ENCODE measurements around the gene MANSC4.

MANSC4 gene

DNA sequence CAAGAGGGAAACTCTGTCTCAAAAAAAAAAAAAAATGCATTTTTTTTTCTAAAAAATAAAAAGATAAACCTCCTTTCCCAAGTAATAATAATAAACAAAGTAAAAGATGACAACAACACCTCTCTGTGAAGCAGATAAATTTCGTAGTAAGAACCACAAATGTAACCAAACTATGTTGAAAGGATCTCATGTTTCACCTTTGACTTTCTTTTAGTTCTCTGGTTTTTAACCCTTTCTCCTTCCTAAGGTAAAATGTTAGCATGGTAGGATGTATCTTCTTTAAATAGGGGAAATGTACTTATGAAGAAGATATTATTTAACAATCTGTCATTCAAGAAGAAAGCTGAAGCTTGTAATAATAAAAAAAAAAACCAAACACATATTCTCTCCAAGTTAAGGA, 1.8 kb downstream of the MANSC4 start:
- no peak overlapping the region for H3K4me3 ChIP-seq (ENCODE audit: low read depth, low read length)
- TF ChIP-seq, protein P1, sequence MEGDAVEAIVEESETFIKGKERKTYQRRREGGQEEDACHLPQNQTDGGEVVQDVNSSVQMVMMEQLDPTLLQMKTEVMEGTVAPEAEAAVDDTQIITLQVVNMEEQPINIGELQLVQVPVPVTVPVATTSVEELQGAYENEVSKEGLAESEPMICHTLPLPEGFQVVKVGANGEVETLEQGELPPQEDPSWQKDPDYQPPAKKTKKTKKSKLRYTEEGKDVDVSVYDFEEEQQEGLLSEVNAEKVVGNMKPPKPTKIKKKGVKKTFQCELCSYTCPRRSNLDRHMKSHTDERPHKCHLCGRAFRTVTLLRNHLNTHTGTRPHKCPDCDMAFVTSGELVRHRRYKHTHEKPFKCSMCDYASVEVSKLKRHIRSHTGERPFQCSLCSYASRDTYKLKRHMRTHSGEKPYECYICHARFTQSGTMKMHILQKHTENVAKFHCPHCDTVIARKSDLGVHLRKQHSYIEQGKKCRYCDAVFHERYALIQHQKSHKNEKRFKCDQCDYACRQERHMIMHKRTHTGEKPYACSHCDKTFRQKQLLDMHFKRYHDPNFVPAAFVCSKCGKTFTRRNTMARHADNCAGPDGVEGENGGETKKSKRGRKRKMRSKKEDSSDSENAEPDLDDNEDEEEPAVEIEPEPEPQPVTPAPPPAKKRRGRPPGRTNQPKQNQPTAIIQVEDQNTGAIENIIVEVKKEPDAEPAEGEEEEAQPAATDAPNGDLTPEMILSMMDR (IDR thresholded peaks at IDR 0.05; ENCODE audit: borderline replicate concordance, insufficient read depth, low read depth, low read length): no peak

GRCh38 chr12:27777141-27777540, 2.9 kb downstream of the MANSC4 start:
- TF ChIP-seq, protein P1 (IDR thresholded peaks at IDR 0.05; ENCODE audit: borderline replicate concordance, insufficient read depth, low read depth, low read length): no peak
- H3K4me3 ChIP-seq (ENCODE audit: low read depth, low read length): no peak overlapping the region

DNA sequence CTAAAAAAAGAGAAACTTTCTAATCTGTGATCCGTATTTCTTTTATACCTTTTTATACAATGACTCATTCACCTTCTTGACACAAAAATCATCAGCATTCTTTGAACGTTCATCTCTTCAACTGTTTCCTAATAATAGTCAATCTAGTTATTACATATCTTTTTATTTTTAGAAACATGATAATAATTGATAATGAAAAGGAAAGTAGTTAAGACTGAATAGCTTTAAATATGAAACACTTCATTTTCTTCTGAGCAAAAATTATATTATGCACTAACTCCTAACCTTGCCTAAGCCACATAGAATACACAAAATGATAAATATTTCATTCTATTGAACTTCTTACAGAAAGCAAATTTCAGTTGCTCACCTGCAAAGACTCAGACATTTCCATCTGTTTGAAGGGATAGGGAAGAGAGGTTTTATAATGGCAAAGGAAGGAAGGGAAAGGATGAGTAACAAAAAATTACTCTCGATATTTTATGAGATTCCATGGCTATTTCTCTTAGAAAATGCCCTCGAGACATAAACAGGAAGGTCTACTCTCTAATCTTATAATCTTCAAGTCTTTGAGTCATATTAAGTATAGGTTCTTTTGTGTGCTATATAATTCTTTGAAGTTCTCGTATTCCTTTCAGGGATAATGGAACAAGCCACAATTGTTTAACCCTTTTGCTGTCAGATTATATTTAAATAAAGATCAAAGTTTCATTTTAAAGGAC, 7.5 kb downstream of the MANSC4 start:
- no peak overlapping the region for H3K4me3 ChIP-seq (ENCODE audit: low read depth, low read length)
- TF ChIP-seq, protein P1 (IDR thresholded peaks at IDR 0.05; ENCODE audit: borderline replicate concordance, insufficient read depth, low read depth, low read length): no peak

DNA sequence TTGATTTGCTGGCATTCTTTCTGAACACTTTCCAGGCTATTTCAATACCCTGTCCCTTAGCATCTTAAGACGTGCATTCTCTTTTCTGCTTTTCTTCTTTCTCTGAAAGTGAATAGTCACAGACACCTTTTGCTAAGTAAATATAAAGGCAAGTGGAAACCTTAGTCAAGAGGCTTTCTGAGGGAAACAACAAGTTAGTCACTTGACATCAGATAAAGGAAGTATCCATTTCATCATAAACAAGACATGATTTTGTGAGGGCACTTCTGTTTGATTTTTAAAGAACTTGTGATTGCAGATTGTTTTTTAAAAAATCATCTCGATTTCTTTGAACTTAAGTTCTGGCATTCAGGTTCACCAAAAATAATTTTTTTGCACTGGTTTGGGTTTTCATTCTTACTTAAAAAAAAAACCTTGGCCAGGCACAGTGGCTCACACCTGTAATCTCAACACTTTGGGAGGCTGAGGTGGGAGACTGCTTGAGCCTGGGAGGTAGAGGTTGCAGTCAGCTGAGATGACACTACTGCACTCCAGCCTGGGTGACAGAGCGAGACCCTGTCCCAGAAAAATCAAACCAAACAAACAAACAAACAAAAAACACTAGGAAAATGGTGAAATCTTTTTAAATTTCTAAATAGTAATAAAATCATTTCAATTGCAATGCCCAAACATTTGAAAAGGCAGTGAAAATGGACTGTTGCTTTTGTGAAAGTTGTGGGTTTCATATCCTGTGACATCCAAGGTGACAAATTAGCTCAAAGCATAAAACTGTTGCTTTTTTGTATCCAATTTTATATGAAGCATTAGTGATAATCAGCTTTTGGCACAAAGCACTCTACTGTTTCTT, 8.3 kb downstream of the MANSC4 start:
- H3K4me3 ChIP-seq (ENCODE audit: low read depth, low read length): no peak overlapping the region
- TF ChIP-seq, protein P1 (IDR thresholded peaks at IDR 0.05; ENCODE audit: borderline replicate concordance, insufficient read depth, low read depth, low read length): no peak

DNA sequence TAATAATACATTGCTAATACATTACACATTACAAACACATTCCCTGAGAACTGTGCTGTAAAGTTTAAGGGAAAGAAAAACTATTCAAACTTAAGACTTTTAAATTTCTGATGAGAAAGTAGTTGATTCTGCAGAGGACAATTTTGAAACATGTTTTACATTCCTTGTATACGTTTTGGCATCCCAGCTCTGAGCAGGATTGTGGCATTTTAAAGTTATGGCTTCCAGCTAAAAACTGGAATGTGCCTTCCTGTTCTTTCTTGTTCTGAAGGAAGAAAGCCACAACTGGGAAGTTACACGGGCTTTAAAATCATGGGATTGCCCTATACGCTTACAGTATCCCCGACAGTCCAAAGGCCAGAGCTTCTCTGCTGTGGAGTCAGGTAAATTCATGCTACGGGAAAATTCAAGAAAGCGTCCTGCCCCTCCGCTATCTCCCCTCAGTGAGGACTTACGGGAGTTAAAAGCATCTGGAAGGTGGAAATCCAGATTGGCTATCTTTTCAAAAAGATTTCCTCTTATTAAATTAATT, 10.8 kb downstream of the MANSC4 start:
- TF ChIP-seq, protein P1 (IDR thresholded peaks at IDR 0.05; ENCODE audit: borderline replicate concordance, insufficient read depth, low read depth, low read length): no peak
- no peak overlapping the region for H3K4me3 ChIP-seq (ENCODE audit: low read depth, low read length)

DNA sequence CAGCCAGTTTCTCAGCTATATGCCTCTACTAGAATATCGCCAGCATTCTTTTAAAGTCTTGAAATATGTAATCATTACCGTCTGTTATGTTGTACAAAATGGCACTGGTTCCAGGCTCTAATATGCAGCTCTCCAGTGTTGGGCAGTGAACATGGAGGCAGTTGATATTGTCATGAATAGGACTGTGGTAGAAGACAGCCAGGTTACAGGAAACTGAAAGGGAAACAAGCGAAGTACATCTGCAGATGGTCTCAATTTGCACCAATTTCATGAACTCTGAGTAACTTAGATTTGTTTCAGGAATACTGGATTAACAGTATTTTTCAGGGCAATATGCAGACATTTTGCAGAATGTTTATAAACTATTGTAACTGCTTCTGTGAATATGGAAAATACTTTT, 13.4 kb downstream of the MANSC4 start:
- TF ChIP-seq, protein P1 (IDR thresholded peaks at IDR 0.05; ENCODE audit: borderline replicate concordance, insufficient read depth, low read depth, low read length): no peak
- H3K4me3 ChIP-seq (ENCODE audit: low read depth, low read length): no peak overlapping the region
